AG08396 (cell line): ENCODE results near the gene CCDC78.
A peak's percentile ranks its signal among the peaks of the same experiment; 100 is the strongest.

ENCODE experiments used
- DNase-seq: peaks from one replicate; pipeline ENCODE4 v3.0.0; 2012; ENCODE audit warnings: low spot score, mixed read lengths

Gene CCDC78

GRCh38 chr16:723695-724094 lies 2.5 kb downstream of the CCDC78 start:
- no peak for DNase-seq

- no peak for DNase-seq
Measured at GRCh38 chr16:722835-723633, 3.2 kb downstream of the CCDC78 start.

- DNase-seq: no peak
Measured at GRCh38 chr16:721765-722540, 4.3 kb downstream of the CCDC78 start.

GRCh38 chr16:720990-721764 lies 5.1 kb downstream of the CCDC78 start, which contains the start of gene ANTKMT:
ANTKMT (plus strand) TSS chr16:721146; CDS start chr16:721275, 129 bp downstream.
- peak; percentile 92 for DNase-seq

GRCh38 chr16:720447-720989 lies 5.7 kb downstream of the CCDC78 start:
- DNase-seq: peak; percentile 79

- DNase-seq: no peak
Measured at GRCh38 chr16:719815-720446, 6.3 kb downstream of the CCDC78 start.

GRCh38 chr16:718922-719321 lies 7.3 kb downstream of the CCDC78 start:
- DNase-seq: no peak

- DNase-seq: no peak
Measured at GRCh38 chr16:718389-718788, 7.9 kb downstream of the CCDC78 start.

GRCh38 chr16:717450-718245 lies 8.6 kb downstream of the CCDC78 start:
- no peak for DNase-seq

GRCh38 chr16:716768-717325 lies 9.4 kb downstream of the CCDC78 start:
- no peak for DNase-seq

GRCh38 chr16:716200-716568 lies 10.1 kb downstream of the CCDC78 start:
- peak; percentile 80 for DNase-seq

GRCh38 chr16:715477-716199 lies 10.6 kb downstream of the CCDC78 start:
- peak; percentile 56 for DNase-seq

- peak; percentile 96 for DNase-seq
Measured at GRCh38 chr16:714558-715476, 11.4 kb downstream of the CCDC78 start, which contains the start of gene METRN. METRN (plus strand) TSS chr16:715118; CDS start chr16:715290, 172 bp downstream.

- DNase-seq: no peak
Measured at GRCh38 chr16:714079-714478, 12.2 kb downstream of the CCDC78 start.

GRCh38 chr16:712740-713250 lies 13.4 kb downstream of the CCDC78 start:
- peak; percentile 90 for DNase-seq

GRCh38 chr16:711548-712320 lies 14.5 kb downstream of the CCDC78 start:
- DNase-seq: peak; percentile 91

- no peak for DNase-seq
Measured at GRCh38 chr16:711084-711483, 15.2 kb downstream of the CCDC78 start.
